Lower leg skin (tissue), 3 donors: ENCODE data around the gene ZSWIM4.

Experiments used
- CTCF ChIP-seq, 3 donors: fragments of 450-650 bp; IDR thresholded peaks; one replicate each; pipeline ENCODE4 v1.5.1; 2016; ENCODE audit warnings: antibody characterized with exemption in 3 of 3, mild to moderate bottlenecking in 3 of 3, moderate library complexity in 2 of 3
- POLR2A ChIP-seq, 2 donors: fragments of 450-650 bp; IDR thresholded peaks; one replicate each; pipeline ENCODE4 v1.6.1; 2016 to 2017; ENCODE audit warnings: antibody characterized with exemption in 2 of 2, mild to moderate bottlenecking in 1 of 2, moderate library complexity in 1 of 2

- TF ChIP-seq CTCF (IDR thresholded peaks at IDR 0.05) (no peak), POLR2A (IDR thresholded peaks at IDR 0.05) (no peak)
These were observed 37.2 kb upstream of the ZSWIM4 start for GRCh38 chr19:13757805-13758772.
